DOHH2 (cell line): ENCODE measurements around the gene ZSWIM8.

Source experiments
- H3F3A ChIP-seq: fragments of 200-600 bp; sonication (generic), shearing (Covaris generic); 2 replicates; pipeline ENCODE4 v1.6.0; 2016; ENCODE audit warnings: antibody characterized with exemption, mild to moderate bottlenecking; ENCODE audit not compliant: control insufficient read depth, insufficient read depth
- H3K27ac ChIP-seq: fragments of 200-600 bp; sonication (generic); 2 replicates; pipeline ENCODE4 v1.5.1; 2014; ENCODE audit warnings: low read depth, mild to moderate bottlenecking, low read length, moderate library complexity
- H3K27me3 ChIP-seq: fragments of 200-600 bp; sonication (generic); 2 replicates; pipeline ENCODE4 v1.6.1; 2014; ENCODE audit warnings: mild to moderate bottlenecking, low read length, mixed read lengths; ENCODE audit not compliant: control insufficient read depth
- H3K36me3 ChIP-seq: fragments of 200-600 bp; sonication (generic); 2 replicates; pipeline ENCODE4 v1.6.1; 2014; ENCODE audit warnings: mild to moderate bottlenecking, low read length, moderate library complexity, mixed read lengths; ENCODE audit not compliant: control insufficient read depth
- H3K4me1 ChIP-seq: fragments of 200-600 bp; sonication (generic); 2 replicates; pipeline ENCODE4 v1.6.1; 2014; ENCODE audit warnings: mild to moderate bottlenecking, low read length, mixed read lengths; ENCODE audit not compliant: control insufficient read depth
- H3K4me2 ChIP-seq: fragments of 200-600 bp; sonication (generic); 2 replicates; pipeline ENCODE4 v1.6.0; 2014; ENCODE audit warnings: mild to moderate bottlenecking, low read length, moderate library complexity
- H3K4me3 ChIP-seq: fragments of 200-600 bp; sonication (generic); 2 replicates; pipeline ENCODE4 v1.5.1; 2014; ENCODE audit warnings: mild to moderate bottlenecking, low read length, mixed read lengths
- H3K79me2 ChIP-seq: fragments of 200-600 bp; sonication (generic); 2 replicates; pipeline ENCODE4 v1.6.1; 2014; ENCODE audit warnings: mild to moderate bottlenecking, low read length, mixed read lengths; ENCODE audit not compliant: control insufficient read depth
- H3K9me2 ChIP-seq: fragments of 200-600 bp; sonication (generic); replicated peaks from 2 replicates; pipeline ENCODE4 v1.6.1; 2014; ENCODE audit warnings: mild to moderate bottlenecking, low read length, mixed read lengths; ENCODE audit not compliant: control insufficient read depth
- H3K9me3 ChIP-seq: fragments of 200-600 bp; sonication (generic); 2 replicates; pipeline ENCODE4 v1.6.1; 2014; ENCODE audit warnings: antibody characterized with exemption, low read length, mixed read lengths; ENCODE audit not compliant: control insufficient read depth, insufficient read depth
- H4K20me1 ChIP-seq: fragments of 200-600 bp; sonication (generic); 2 replicates; pipeline ENCODE4 v1.6.0; 2014; ENCODE audit warnings: low read depth, mild to moderate bottlenecking, antibody characterized with exemption, low read length, moderate library complexity; ENCODE audit not compliant: control insufficient read depth, insufficient read depth
- EZH2phosphoT487 ChIP-seq: fragments of 200-600 bp; sonication (generic); IDR thresholded peaks from 2 replicates; pipeline ENCODE4 v1.6.1; 2017; ENCODE audit warnings: borderline replicate concordance, mild to moderate bottlenecking, antibody characterized with exemption, low read length, moderate library complexity, mixed read lengths
- TF ChIP-seq, protein P1 (sequence below): fragments of 200-600 bp; sonication (generic); IDR thresholded peaks from one replicate; pipeline ENCODE4 v1.5.1; 2014; ENCODE audit warnings: antibody characterized with exemption, mild to moderate bottlenecking, low read depth, low read length; ENCODE audit not compliant: poor library complexity, severe bottlenecking

Gene ZSWIM8

DNA sequence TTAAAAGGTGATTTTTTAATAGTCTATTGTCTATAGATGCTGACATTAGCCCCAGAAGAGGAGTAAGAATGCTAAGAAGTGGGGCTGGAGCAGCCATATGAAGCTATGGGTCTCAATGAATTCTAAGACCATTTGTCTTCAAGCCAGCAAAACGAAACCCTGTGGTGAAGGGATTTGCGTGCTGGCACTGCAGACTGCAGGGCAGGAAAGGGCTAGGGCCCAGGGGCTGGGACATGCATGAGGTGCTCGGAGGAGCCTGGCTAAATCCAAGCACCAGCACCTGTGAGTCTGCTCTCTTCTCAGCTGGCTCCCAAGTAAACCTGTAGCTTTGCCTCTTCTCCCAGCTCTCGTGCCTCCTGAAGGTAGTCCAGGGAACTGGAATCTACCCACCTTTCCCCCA is 27.3 kb downstream of the ZSWIM8 start:
- Histone ChIP-seq H3K4me1 (peaks cover 15% of the 10 kb centered on the region), H3K9me3 (no peaks in the 10 kb centered on the region), H3K9me2 (no peaks in the 10 kb centered on the region), H3F3A (peaks cover 5% of the 10 kb centered on the region; the same call in 1 of the 2 replicates), H3K4me3 (no peak overlapping the region), H3K27ac (no peak overlapping the region), H3K4me2 (no peak overlapping the region), H4K20me1 (no peaks in the 10 kb centered on the region), H3K27me3 (no peaks in the 10 kb centered on the region), H3K36me3 (peaks cover 26% of the 10 kb centered on the region), H3K79me2 (peaks cover 34% of the 10 kb centered on the region)
- no peak for TF ChIP-seq EZH2phosphoT487
- TF ChIP-seq, protein P1, sequence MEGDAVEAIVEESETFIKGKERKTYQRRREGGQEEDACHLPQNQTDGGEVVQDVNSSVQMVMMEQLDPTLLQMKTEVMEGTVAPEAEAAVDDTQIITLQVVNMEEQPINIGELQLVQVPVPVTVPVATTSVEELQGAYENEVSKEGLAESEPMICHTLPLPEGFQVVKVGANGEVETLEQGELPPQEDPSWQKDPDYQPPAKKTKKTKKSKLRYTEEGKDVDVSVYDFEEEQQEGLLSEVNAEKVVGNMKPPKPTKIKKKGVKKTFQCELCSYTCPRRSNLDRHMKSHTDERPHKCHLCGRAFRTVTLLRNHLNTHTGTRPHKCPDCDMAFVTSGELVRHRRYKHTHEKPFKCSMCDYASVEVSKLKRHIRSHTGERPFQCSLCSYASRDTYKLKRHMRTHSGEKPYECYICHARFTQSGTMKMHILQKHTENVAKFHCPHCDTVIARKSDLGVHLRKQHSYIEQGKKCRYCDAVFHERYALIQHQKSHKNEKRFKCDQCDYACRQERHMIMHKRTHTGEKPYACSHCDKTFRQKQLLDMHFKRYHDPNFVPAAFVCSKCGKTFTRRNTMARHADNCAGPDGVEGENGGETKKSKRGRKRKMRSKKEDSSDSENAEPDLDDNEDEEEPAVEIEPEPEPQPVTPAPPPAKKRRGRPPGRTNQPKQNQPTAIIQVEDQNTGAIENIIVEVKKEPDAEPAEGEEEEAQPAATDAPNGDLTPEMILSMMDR, result no peak

DNA sequence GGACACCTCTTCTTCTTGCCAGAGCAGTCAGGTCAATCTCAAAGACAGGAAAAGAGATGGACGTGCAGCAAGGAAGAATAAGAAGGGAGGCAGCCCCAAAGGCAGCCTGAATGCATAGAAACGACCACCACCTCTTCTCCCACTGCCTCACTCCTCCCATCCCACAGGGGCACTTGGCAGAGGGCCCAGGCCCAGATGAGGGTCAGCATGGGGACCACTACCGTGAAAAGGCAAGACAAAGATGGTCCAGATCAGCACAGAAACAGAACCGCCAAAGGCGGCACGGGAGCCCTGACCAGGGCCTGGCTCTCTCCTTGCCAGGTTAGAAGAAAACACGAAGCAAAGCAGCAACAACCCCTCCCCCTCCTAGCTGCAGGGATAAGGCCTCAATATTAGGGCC is 27.9 kb downstream of the ZSWIM8 start:
- no peak overlapping the region for H3K27ac ChIP-seq
- peaks cover 5% of the 10 kb centered on the region; the same call in 1 of the 2 replicates for H3F3A ChIP-seq
- H3K4me3 ChIP-seq, result no peak overlapping the region
- peaks cover 15% of the 10 kb centered on the region for H3K4me1 ChIP-seq
- H3K27me3 ChIP-seq, result no peaks in the 10 kb centered on the region
- no peak overlapping the region for H3K4me2 ChIP-seq
- H3K36me3 ChIP-seq, result peaks cover 20% of the 10 kb centered on the region
- H4K20me1 ChIP-seq, result no peaks in the 10 kb centered on the region
- no peaks in the 10 kb centered on the region for H3K9me3 ChIP-seq
- H3K79me2 ChIP-seq, result peaks cover 28% of the 10 kb centered on the region
- H3K9me2 ChIP-seq, result no peaks in the 10 kb centered on the region
- TF ChIP-seq, protein P1, result no peak
- no peak for TF ChIP-seq EZH2phosphoT487

DNA sequence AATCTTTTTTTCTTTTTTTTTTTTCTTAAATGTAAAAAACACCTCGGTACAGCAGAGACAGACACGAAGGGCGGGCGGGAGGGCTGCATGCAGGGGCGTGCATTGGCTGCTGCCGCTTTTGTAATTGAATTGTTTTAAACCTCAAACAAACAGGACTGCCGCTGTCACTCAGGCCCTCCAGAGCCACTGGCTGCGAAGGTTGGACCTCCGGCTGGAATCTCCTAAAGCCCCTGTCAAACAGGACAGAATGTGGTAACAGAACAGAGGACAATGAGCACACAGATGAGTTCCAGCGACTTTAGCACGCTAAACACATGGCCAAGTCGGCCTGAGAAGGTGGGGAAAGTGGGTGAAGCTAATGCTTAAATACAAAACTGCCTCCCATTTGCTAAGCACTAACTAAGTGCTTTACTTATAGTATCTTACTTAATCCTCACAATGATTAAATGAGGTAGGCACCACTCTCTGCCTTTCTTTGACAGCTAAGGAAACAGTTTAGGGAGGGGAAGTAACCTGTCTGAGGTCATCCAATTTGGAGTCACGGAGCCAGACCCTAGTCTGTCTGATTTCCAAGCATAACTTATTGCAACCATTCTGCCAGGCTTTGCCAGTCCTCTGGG is 29.0 kb downstream of the ZSWIM8 start:
- peaks cover 21% of the 10 kb centered on the region for H3K79me2 ChIP-seq
- H3K4me3 ChIP-seq, result no peak overlapping the region
- H3K9me3 ChIP-seq, result no peaks in the 10 kb centered on the region
- no peak overlapping the region for H3K27ac ChIP-seq
- H3K9me2 ChIP-seq, result no peaks in the 10 kb centered on the region
- H3K4me2 ChIP-seq, result no peak overlapping the region
- H3K27me3 ChIP-seq, result no peaks in the 10 kb centered on the region
- H3F3A ChIP-seq, result peaks cover 5% of the 10 kb centered on the region; the same call in 1 of the 2 replicates
- H3K36me3 ChIP-seq, result peaks cover 9% of the 10 kb centered on the region
- H4K20me1 ChIP-seq, result no peaks in the 10 kb centered on the region
- no peak for TF ChIP-seq EZH2phosphoT487
- TF ChIP-seq, protein P1, result no peak
- peaks cover 8% of the 10 kb centered on the region for H3K4me1 ChIP-seq
